DND-41 (cell line): ENCODE results near the gene RGS6.

Source experiments
- ATAC-seq: fragments of 200-7000 bp; cut with Tn5 transposase; 3 replicates; pipeline ENCODE4 v1.9.1; 2021; ENCODE audit warnings: low read depth; ENCODE audit not compliant: insufficient read depth
- DNase-seq: peaks from one replicate; pipeline ENCODE4 v3.0.0-alpha.2; 2020
- H2AFZ ChIP-seq: 2 replicates; pipeline ENCODE4 v1.6.0; 2012; ENCODE audit warnings: low read depth, low read length
- H3K27ac ChIP-seq: 2 replicates; pipeline ENCODE4 v1.5.1; 2012; ENCODE audit warnings: low read length, inconsistent platforms
- H3K27me3 ChIP-seq: fragments of 200-600 bp; sonication (generic); 2 replicates; pipeline ENCODE4 v1.6.0; 2012; ENCODE audit warnings: low read length, mild to moderate bottlenecking, inconsistent platforms; ENCODE audit not compliant: insufficient read depth, poor library complexity
- H3K36me3 ChIP-seq: 2 replicates; pipeline ENCODE4 v1.5.1; 2012; ENCODE audit warnings: low read length, inconsistent platforms; ENCODE audit not compliant: insufficient read depth
- H3K4me1 ChIP-seq: 2 replicates; pipeline ENCODE4 v1.5.1; 2012; ENCODE audit warnings: mild to moderate bottlenecking, low read length; ENCODE audit not compliant: insufficient read depth
- H3K4me2 ChIP-seq: 2 replicates; pipeline ENCODE4 v1.6.0; 2012; ENCODE audit warnings: mild to moderate bottlenecking, moderate library complexity, low read length, inconsistent platforms; ENCODE audit not compliant: insufficient read depth
- H3K4me3 ChIP-seq, 2 experiments: fragments of 200-600 bp in 1 of 2; shearing (Covaris generic) in 1 of 2; 2 replicates each; pipeline ENCODE4 v1.5.1; 2012 to 2016; ENCODE audit warnings: inconsistent platforms in 2 of 2, low read length in 2 of 2, mild to moderate bottlenecking in 2 of 2, low read depth in 1 of 2, moderate library complexity in 1 of 2
- H3K79me2 ChIP-seq: 2 replicates; pipeline ENCODE4 v1.6.0; 2012; ENCODE audit warnings: low read length, inconsistent platforms; ENCODE audit not compliant: insufficient read depth
- H3K9ac ChIP-seq: 2 replicates; pipeline ENCODE4 v1.6.0; 2012; ENCODE audit warnings: low read depth, mild to moderate bottlenecking, inconsistent platforms, low read length, moderate library complexity
- H3K9me3 ChIP-seq: 2 replicates; pipeline ENCODE4 v1.5.1; 2012; ENCODE audit warnings: low read length, moderate library complexity, mild to moderate bottlenecking, inconsistent platforms; ENCODE audit not compliant: insufficient read depth, severe bottlenecking
- H4K20me1 ChIP-seq: 2 replicates; pipeline ENCODE4 v1.6.0; 2012; ENCODE audit warnings: low read length; ENCODE audit not compliant: insufficient read depth
- EZH2 ChIP-seq: IDR thresholded peaks from 3 replicates; pipeline ENCODE4 v1.6.1; 2012; ENCODE audit warnings: borderline replicate concordance, low read depth, mild to moderate bottlenecking, moderate library complexity, low read length, inconsistent platforms; ENCODE audit not compliant: severe bottlenecking
- TF ChIP-seq, protein P1 (sequence below): IDR thresholded peaks from 2 replicates; pipeline ENCODE4 v1.5.1; 2012; ENCODE audit warnings: borderline replicate concordance, low read length, moderate library complexity, mild to moderate bottlenecking; ENCODE audit not compliant: poor library complexity, severe bottlenecking; ENCODE audit errors: extremely low read depth

The RGS6 gene

DNA sequence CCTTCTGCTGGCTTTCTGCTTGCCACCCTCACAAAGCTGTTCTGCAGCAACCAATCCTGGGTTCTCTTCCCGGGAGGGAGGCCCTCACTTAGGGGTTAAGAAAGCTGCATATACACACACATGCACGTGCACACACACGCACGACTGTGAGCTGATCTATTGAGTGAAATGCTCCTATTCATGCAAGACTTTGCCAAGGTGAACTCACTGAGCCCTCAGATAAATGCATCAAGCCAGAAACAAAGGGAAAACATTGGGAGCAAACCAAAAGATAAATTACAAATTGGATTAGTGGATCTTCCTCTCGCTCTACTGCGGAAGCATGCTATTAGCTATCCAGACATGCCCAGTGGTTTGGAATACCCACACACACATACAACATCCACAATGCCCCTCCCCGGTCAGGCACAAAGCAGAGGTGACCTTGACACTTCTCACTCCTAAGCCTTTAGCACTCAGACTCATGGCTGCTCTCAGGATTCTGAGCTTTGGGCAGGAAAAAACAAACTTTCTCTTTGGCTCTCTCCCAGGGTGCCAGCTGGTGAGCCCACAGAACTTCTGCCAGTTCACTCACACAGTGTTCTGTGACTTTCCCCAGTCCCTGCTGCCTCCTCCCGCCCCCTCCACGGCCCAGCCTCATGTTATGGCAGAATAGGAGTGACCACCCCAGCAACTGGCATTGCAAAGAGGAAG, 641.6 kb downstream of the RGS6 start:
- Histone ChIP-seq H4K20me1 (no peaks in the 10 kb centered on the region; the same call in 1 of the 2 replicates), H3K27me3 (peaks cover 33% of the 10 kb centered on the region), H3K4me2 (no peak overlapping the region), H3K9ac (no peak overlapping the region), H3K4me3 (no peak overlapping the region), H3K9me3 (no peaks in the 10 kb centered on the region), H3K27ac (no peak overlapping the region), H3K79me2 (no peaks in the 10 kb centered on the region), H3K36me3 (no peaks in the 10 kb centered on the region), H2AFZ (no peak overlapping the region), H3K4me1 (no peaks in the 10 kb centered on the region)
- no peak for TF ChIP-seq EZH2
- TF ChIP-seq, protein P1, sequence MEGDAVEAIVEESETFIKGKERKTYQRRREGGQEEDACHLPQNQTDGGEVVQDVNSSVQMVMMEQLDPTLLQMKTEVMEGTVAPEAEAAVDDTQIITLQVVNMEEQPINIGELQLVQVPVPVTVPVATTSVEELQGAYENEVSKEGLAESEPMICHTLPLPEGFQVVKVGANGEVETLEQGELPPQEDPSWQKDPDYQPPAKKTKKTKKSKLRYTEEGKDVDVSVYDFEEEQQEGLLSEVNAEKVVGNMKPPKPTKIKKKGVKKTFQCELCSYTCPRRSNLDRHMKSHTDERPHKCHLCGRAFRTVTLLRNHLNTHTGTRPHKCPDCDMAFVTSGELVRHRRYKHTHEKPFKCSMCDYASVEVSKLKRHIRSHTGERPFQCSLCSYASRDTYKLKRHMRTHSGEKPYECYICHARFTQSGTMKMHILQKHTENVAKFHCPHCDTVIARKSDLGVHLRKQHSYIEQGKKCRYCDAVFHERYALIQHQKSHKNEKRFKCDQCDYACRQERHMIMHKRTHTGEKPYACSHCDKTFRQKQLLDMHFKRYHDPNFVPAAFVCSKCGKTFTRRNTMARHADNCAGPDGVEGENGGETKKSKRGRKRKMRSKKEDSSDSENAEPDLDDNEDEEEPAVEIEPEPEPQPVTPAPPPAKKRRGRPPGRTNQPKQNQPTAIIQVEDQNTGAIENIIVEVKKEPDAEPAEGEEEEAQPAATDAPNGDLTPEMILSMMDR = no peak
- DNase-seq (no peak), ATAC-seq (no peak)

- ATAC-seq = no peak
- no peaks in the 10 kb centered on the region for H3K36me3 ChIP-seq
These were observed 642.5 kb downstream of the RGS6 start for GRCh38 chr14:72574715-72575114.

DNA sequence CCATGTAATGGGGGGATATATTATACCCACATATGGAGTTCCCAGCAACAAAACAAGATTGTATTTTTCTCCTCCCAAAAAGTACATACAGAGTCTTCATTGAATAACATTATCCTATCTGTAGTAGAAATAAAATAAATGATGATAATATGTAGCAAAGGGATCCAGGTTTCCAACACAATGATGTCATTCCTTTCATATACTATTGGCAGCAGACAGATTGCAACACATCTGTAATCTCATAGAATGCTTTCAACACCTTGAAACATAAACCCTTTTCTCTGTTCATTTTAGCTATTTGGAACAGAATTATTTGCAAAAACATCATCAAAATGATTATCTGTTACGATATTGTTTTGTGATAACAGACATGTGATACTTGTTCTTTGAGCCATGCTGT, 644.0 kb downstream of the RGS6 start:
- Histone ChIP-seq H3K4me2 (no peak overlapping the region), H3K9me3 (no peaks in the 10 kb centered on the region), H3K4me1 (no peaks in the 10 kb centered on the region), H3K4me3 (no peak overlapping the region), H4K20me1 (no peaks in the 10 kb centered on the region; the same call in 1 of the 2 replicates), H3K27me3 (peaks cover 43% of the 10 kb centered on the region), H3K27ac (no peak overlapping the region), H3K79me2 (no peaks in the 10 kb centered on the region), H3K9ac (no peak overlapping the region), H2AFZ (no peak overlapping the region), H3K36me3 (no peaks in the 10 kb centered on the region)
- TF ChIP-seq, protein P1 = no peak
- no peak for DNase-seq
- no peak for ATAC-seq

More at GRCh38 chr14:72574715-72575114, 642.5 kb downstream of the RGS6 start:
- Histone ChIP-seq H3K27me3 (peaks cover 37% of the 10 kb centered on the region), H3K4me1 (no peaks in the 10 kb centered on the region), H3K27ac (no peak overlapping the region), H3K9ac (no peak overlapping the region), H3K9me3 (no peaks in the 10 kb centered on the region), H3K4me3 (no peak overlapping the region), H3K79me2 (no peaks in the 10 kb centered on the region), H4K20me1 (no peaks in the 10 kb centered on the region; the same call in 1 of the 2 replicates), H3K4me2 (no peak overlapping the region), H2AFZ (no peak overlapping the region)
- DNase-seq = no peak
- TF ChIP-seq EZH2 = no peak
- TF ChIP-seq, protein P1 = no peak
